ENCODE measurements around the gene PCCA.

DNA sequence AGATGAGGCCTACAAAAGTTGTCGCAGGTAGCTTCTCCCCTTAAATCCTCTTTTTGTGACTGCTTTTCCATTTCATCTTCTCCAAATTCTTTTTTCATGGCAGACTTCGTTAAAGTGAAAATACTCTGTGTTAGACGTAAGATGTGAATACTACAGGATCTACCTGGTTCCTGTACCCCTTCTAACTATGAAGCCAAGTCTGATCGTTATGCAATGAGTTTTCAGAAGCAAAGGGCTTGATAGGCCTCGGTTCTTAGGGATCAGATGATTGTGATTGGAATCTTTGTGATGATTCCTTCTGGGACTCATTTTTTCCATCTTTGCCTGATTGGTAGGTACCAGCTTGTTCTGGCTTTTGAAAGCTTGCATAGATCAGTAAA is 86.9 kb downstream of the PCCA start:
- TF ChIP-seq TAF1 (CRISPR knock-in tag; IDR thresholded peaks at IDR 0.05) (no peak), HDAC2 (CRISPR knock-in tag; IDR thresholded peaks at IDR 0.05) (no peak), POLR2AphosphoS5 (IDR thresholded peaks at IDR 0.05; ENCODE audit: low read depth, low read length) (no peak), SIN3A (IDR thresholded peaks at IDR 0.05; ENCODE audit: borderline replicate concordance, low read depth, low read length) (no peak), ZNF225 (CRISPR knock-in tag; IDR thresholded peaks at IDR 0.05) (no peak), ZSCAN20 (CRISPR knock-in tag; IDR thresholded peaks at IDR 0.05; ENCODE audit: borderline replicate concordance) (no peak), ZNF138 (CRISPR knock-in tag; IDR thresholded peaks at IDR 0.05; ENCODE audit: low read depth) (no peak), TMF1 (CRISPR knock-in tag; IDR thresholded peaks at IDR 0.05; ENCODE audit: low read depth) (no peak), SIN3B (IDR thresholded peaks at IDR 0.05; ENCODE audit: low read length) (no peak)
- TF ChIP-seq, protein P1, sequence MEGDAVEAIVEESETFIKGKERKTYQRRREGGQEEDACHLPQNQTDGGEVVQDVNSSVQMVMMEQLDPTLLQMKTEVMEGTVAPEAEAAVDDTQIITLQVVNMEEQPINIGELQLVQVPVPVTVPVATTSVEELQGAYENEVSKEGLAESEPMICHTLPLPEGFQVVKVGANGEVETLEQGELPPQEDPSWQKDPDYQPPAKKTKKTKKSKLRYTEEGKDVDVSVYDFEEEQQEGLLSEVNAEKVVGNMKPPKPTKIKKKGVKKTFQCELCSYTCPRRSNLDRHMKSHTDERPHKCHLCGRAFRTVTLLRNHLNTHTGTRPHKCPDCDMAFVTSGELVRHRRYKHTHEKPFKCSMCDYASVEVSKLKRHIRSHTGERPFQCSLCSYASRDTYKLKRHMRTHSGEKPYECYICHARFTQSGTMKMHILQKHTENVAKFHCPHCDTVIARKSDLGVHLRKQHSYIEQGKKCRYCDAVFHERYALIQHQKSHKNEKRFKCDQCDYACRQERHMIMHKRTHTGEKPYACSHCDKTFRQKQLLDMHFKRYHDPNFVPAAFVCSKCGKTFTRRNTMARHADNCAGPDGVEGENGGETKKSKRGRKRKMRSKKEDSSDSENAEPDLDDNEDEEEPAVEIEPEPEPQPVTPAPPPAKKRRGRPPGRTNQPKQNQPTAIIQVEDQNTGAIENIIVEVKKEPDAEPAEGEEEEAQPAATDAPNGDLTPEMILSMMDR (CRISPR knock-in tag; IDR thresholded peaks at IDR 0.05): no peak
- TF ChIP-seq, protein P2, sequence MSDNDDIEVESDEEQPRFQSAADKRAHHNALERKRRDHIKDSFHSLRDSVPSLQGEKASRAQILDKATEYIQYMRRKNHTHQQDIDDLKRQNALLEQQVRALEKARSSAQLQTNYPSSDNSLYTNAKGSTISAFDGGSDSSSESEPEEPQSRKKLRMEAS (IDR thresholded peaks at IDR 0.05): no peak
- TF ChIP-seq, protein P3, sequence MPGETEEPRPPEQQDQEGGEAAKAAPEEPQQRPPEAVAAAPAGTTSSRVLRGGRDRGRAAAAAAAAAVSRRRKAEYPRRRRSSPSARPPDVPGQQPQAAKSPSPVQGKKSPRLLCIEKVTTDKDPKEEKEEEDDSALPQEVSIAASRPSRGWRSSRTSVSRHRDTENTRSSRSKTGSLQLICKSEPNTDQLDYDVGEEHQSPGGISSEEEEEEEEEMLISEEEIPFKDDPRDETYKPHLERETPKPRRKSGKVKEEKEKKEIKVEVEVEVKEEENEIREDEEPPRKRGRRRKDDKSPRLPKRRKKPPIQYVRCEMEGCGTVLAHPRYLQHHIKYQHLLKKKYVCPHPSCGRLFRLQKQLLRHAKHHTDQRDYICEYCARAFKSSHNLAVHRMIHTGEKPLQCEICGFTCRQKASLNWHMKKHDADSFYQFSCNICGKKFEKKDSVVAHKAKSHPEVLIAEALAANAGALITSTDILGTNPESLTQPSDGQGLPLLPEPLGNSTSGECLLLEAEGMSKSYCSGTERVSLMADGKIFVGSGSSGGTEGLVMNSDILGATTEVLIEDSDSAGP (CRISPR knock-in tag; IDR thresholded peaks at IDR 0.05; ENCODE audit: borderline replicate concordance): no peak
- TF ChIP-seq, protein P4, sequence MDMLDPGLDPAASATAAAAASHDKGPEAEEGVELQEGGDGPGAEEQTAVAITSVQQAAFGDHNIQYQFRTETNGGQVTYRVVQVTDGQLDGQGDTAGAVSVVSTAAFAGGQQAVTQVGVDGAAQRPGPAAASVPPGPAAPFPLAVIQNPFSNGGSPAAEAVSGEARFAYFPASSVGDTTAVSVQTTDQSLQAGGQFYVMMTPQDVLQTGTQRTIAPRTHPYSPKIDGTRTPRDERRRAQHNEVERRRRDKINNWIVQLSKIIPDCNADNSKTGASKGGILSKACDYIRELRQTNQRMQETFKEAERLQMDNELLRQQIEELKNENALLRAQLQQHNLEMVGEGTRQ (IDR thresholded peaks at IDR 0.05; ENCODE audit: low read depth, low read length): no peak
- TF ChIP-seq, protein P4 (CRISPR knock-in tag; IDR thresholded peaks at IDR 0.05; ENCODE audit: borderline replicate concordance): no peak
- TF ChIP-seq, protein P5, sequence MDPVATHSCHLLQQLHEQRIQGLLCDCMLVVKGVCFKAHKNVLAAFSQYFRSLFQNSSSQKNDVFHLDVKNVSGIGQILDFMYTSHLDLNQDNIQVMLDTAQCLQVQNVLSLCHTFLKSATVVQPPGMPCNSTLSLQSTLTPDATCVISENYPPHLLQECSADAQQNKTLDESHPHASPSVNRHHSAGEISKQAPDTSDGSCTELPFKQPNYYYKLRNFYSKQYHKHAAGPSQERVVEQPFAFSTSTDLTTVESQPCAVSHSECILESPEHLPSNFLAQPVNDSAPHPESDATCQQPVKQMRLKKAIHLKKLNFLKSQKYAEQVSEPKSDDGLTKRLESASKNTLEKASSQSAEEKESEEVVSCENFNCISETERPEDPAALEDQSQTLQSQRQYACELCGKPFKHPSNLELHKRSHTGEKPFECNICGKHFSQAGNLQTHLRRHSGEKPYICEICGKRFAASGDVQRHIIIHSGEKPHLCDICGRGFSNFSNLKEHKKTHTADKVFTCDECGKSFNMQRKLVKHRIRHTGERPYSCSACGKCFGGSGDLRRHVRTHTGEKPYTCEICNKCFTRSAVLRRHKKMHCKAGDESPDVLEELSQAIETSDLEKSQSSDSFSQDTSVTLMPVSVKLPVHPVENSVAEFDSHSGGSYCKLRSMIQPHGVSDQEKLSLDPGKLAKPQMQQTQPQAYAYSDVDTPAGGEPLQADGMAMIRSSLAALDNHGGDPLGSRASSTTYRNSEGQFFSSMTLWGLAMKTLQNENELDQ (CRISPR knock-in tag; IDR thresholded peaks at IDR 0.05; ENCODE audit: borderline replicate concordance): no peak
